GM19397 (cell line): ENCODE measurements around the gene RBPMS2.
"Not testable (repeated sequence)": the region's sequence is repeated elsewhere in the genome, so short reads cannot be mapped to it uniquely, and the experiment has no call there.

ENCODE experiments used
- ATAC-seq: cut with Tn5 transposase; IDR thresholded peaks from one replicate; pipeline ENCODE4 v1.9.1; 2021; ENCODE audit warnings: mild to moderate bottlenecking, moderate library complexity; ENCODE audit not compliant: unreplicated experiment

RBPMS2 gene

GRCh38 chr15:64775551-64776401 lies at the start of gene RBPMS2:
Gene RBPMS2 (minus strand): TSS chr15:64775589. CDS start chr15:64775319, 270 bp downstream.
- no peak for ATAC-seq

DNA sequence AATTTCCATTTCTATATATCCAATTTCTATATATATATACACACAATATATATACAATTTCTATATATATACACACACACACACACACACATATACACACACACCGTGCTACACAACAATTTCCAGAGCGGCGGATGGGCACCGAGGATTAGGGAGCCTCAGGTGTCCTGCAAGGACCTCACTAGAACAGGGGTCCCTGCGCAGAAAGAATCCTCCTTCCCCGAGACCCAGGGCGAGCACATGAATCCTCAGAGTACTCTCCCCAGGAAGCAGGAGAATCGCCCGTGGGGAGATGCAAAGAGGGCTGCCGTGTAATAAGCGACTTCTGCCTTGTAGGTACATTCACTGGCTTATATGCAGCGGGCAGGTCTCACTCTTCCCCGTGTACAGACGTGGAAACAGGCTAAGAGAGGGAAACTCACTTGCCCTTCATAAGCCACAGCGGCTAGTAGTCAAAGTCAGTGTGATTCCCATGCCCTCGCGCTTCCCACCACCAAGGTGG lies 49.6 kb upstream of the RBPMS2 start:
- ATAC-seq: no peak

GRCh38 chr15:64816452-64816851 lies 41.1 kb upstream of the RBPMS2 start:
- ATAC-seq: no peak

DNA sequence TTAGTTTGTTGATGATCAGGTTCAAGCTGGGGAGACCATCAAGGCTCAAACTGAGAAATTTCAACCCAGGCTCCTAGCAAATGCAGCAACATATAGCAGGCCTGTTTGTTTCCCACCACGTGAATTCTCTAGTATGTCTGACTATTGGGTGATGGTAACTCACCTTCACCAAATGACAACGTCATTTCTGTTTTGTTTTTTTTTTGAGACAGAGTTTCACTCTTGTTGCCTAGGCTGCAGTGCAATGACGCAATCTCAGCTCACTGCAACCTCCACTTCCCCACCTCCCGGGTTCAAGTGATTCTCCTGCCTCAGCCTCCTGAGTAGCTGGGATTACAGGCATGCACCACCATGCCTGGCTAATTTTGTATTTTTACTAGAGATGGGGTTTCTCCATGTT lies 39.6 kb upstream of the RBPMS2 start:
- ATAC-seq: not testable (repeated sequence)

GRCh38 chr15:64814283-64814682 lies 38.9 kb upstream of the RBPMS2 start:
- ATAC-seq: not testable (repeated sequence)

- ATAC-seq: no peak
Measured at GRCh38 chr15:64813075-64813474, 37.7 kb upstream of the RBPMS2 start.

DNA sequence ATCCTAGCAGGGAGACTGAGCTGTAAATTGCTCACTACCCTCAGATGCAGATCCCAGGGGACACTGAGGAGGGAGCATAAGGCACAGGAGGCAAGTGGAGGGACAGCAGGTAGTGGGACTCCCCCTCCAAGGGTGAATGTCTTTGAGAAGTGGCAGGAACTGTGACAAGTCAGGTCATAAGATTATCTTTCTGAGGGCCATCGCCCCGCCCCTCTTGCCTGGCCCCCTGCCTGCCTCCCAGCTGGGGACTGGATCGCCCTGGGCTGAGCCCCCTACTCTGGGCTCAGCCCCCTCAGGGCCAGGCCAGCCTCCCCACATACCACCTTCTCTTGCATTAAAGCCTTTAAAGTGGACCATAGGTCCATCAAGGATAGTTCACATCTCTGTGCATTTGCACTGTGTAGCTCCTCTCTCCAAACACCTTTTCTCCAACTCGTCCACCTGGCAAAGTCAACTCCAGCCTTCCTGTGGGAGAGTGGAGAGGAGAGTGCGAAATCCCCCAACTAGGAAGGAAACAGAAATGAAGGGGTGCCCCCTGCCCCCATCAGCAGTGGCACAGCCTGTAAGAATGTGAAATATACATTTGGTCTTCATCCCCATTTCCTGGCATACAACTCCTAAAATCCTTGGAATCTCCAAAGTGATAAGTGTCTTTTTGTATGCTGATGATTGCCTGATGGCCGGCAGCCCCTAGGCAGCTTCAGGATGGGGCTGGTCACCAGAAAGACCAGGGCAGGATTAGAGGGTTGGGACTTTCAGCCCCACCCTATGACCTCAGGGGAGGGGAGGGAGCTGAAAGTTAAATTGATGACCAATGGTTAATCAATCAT lies 35.3 kb upstream of the RBPMS2 start:
- ATAC-seq: no peak

DNA sequence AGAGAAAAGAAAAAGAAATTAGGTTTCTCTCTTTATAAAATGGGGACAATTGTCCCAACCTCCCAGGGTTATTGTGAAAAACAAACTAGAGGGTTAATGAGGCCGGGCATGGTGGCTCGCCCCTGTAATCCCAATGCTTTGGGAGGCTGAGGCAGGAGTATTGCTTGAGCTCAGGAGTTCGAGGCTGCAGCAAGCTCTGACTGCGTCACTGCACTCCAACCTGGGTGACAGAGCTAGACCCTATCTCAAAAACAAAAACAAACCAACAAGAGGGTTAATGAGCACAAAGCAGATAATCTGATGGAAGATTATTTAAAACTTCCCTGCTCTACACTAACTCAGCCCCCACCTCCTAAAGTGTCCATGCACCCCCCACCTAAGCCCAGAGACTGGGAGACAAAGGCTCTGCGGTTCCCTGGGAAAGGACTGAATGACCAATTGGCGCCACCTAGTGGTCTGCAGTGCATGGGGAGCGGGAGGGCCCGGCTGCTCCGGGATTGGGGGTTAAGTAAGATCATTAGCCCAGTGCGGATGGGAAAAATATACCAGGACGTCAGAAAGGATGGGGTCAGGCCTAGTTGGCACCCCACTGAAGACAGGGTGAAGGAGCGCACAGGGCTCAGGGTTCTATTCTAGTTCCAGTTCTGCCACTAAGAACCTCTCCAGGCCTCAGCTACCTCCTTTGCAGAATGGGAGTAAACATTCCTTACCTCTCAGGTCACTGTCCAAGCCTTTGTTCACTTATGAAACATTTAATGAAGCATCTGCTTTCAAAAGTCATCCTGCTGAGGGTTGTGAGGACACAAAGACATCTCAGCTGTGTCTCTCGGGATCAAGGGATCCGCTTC lies 34.5 kb upstream of the RBPMS2 start:
- ATAC-seq: no peak

DNA sequence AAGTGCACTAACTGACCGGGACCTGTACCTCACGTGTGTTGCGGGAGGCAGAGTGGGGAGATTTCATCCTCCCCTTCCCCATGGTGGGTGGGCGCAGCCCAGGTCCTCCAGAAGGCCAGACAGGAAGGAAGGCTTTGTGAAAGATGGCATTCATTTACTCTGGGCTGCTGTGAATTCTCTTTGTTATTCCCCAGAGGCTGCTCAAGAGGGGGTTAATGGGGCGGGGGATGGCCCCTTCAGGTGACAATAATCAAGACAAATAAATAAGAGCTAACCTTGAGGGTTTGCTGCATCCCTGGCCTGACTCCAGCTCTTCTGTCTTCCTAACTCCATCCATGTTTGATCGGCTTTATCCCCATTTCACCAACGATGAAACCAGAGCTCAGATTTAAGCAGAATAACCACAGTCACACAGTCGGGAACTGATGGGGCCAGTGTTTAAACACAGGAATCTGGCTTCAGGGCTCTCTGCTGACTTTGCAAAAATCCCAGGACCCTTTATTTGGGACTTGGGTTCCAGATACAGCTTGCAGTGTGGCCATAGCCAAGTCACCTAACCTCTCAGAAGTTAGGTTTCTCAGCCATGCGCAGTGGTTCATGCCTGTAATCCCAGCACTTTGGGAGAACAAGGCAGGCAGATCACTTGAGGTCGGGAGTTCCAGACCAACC lies 33.5 kb upstream of the RBPMS2 start:
- ATAC-seq: no peak

DNA sequence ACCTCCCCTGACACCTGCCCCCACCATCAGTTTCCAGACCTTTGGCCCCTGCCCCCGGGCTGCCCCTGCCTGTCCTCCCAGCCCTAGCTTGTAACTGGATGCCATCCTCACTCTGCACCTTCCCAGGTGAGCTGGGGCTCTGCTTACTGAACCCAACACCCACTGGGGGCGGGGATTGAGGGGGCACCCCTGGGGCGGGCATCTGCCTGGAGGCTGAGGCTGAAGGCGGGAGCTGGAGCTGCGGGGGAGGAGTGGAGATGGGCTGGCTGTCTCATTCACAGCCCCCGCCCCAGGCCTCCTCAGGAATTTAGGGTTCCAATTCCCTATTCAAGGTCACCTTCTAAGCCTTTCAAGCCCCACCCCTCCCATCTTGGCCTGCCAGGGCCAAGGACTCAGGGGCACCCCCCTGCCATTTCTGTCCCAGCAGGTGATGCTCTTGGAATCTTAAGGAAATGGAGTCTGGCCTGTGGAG lies 32.4 kb upstream of the RBPMS2 start:
- no peak for ATAC-seq

- ATAC-seq: no peak
Measured at GRCh38 chr15:64807051-64807749, 31.8 kb upstream of the RBPMS2 start.

DNA sequence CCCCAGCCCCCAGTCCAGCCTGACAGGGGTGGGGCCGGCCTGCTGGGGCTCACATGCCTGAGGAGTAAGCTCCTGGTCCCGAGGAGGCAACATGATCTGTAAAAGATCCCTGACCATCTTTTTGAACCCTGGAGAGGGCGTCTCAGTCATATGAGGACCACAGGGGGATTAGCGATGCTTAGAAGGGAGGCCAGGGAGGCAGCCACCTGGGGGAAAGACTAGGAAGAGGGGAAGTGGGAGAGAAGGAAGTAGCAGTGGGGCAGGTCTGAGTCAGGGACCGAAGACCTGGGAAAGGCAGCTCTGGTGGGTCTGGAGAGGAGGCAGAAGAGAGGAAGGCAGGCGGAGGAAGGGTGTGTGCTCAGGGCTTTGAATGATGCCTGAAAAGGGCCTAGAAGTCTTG lies 31.1 kb upstream of the RBPMS2 start:
- ATAC-seq: no peak

GRCh38 chr15:64804619-64805018 lies 29.2 kb upstream of the RBPMS2 start:
- no peak for ATAC-seq

DNA sequence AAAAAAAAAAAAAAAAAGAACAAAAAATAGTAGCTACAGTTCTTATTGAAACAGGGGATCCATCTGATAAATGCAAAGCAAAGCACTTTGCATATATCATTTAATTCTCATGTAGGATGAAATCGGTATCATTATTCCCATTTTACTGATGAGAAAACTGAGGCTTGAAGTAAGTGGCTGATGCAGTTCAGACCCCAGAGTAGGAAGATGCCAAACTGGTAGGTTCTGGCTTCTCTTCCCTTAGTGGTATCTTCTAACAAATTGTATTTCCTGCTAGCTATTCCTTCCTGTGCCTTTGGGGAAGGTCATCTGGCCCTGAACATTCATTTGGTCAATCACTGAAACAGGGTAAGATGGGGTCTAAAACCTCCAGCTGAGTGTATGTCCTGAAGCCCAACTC lies 28.1 kb upstream of the RBPMS2 start:
- ATAC-seq: no peak

- ATAC-seq: no peak
Measured at GRCh38 chr15:64800476-64800875, 25.1 kb upstream of the RBPMS2 start.

GRCh38 chr15:64798905-64799304 lies 23.5 kb upstream of the RBPMS2 start:
- ATAC-seq: not testable (repeated sequence)

DNA sequence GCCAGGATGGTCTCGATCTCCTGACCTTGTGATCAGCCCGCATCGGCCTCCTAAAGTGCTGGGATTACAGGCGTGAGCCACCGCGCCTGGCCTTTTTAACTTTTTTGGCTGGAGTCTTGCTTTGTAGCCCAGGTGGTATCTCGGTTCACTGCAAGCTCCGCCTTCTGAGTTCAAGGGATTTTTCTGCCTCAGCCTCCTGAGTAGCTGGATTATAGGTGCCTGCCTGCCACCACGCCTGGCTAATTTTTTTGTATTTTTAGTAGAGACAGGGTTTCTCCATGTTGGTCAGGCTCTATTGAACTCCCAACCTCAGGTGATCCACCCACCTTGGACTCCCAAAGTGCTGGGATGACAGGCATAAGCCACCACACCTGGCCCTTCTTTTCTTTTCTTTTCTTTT lies 20.5 kb upstream of the RBPMS2 start:
- ATAC-seq: not testable (repeated sequence)

DNA sequence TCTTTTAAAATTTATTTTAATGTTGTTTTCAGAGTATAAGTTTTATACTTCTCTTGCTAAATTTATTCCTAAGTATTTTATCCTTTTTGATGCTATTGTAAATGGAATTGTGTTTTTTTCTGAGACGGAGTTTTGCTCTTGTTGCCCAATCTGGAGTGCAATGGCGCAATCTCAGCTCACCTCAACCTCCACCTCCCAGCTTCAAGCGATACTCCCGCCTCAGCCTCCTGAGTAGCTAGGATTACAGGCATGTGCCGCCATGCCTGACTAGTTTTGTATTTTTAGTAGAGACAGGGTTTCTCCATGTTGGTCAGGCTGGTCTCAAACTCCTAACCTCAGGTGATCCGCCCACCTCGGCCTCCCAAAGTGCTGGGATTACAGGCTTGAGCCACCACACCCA lies 19.9 kb upstream of the RBPMS2 start:
- not testable (repeated sequence) for ATAC-seq

DNA sequence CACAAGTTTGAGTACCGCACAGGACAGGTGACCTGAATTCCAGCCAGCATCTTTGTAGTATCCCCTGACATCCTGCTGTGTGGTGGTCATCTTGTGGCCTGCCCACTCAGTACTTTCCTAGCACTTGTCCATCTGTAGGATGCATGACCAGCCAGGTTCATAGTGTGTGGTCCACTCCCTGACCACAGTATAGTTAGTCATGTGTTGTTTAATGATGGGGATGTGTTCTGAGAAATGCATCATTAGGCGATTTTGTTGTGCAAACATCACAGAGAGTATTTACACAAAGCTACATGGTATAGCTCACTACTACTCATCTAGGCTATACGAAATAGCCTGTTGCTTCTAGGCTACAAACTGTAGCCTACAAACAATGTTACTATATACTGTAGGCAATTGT lies 16.9 kb upstream of the RBPMS2 start:
- ATAC-seq: no peak

- no peak for ATAC-seq
Measured at GRCh38 chr15:64791401-64791800, 16.0 kb upstream of the RBPMS2 start.
